KMS-11 (cell line): ENCODE data around the gene NPY4R.
"Not testable (repeated sequence)": the region's sequence is repeated elsewhere in the genome, so short reads cannot be mapped to it uniquely, and the experiment has no call there.

Experiments
- H2AFZ ChIP-seq: fragments of 200-600 bp; sonication (generic); 2 replicates; pipeline ENCODE4 v1.6.1; 2016; ENCODE audit warnings: antibody characterized with exemption, mixed run types, low read depth
- H3K27ac ChIP-seq: fragments of 200-600 bp; sonication (generic); 2 replicates; pipeline ENCODE4 v1.6.1; 2016; ENCODE audit warnings: mild to moderate bottlenecking, mixed run types
- H3K27me3 ChIP-seq: fragments of 200-600 bp; sonication (generic); 2 replicates; pipeline ENCODE4 v1.6.1; 2017; ENCODE audit warnings: mild to moderate bottlenecking, low read depth, mixed run types, moderate library complexity; ENCODE audit not compliant: insufficient read depth
- H3K36me3 ChIP-seq: fragments of 200-600 bp; sonication (generic); 2 replicates; pipeline ENCODE4 v1.6.1; 2017; ENCODE audit warnings: mild to moderate bottlenecking, mixed run types; ENCODE audit not compliant: insufficient read depth
- H3K4me1 ChIP-seq: fragments of 200-600 bp; sonication (generic); 2 replicates; pipeline ENCODE4 v1.6.1; 2016; ENCODE audit warnings: mild to moderate bottlenecking, low read depth, mixed run types; ENCODE audit not compliant: poor library complexity, severe bottlenecking
- H3K4me2 ChIP-seq: fragments of 200-600 bp; sonication (generic); 2 replicates; pipeline ENCODE4 v1.7.0; 2016; ENCODE audit warnings: mild to moderate bottlenecking, mixed run types
- H3K4me3 ChIP-seq: fragments of 200-600 bp; sonication (generic); IDR thresholded peaks from 2 replicates; pipeline ENCODE4 v1.6.1; 2017; ENCODE audit warnings: low read depth, low read length, mixed read lengths; ENCODE audit not compliant: insufficient read depth
- H3K79me2 ChIP-seq: fragments of 200-600 bp; sonication (generic); 2 replicates; pipeline ENCODE4 v1.6.1; 2016; ENCODE audit warnings: low read depth, mixed run types; ENCODE audit not compliant: insufficient read depth
- H3K9ac ChIP-seq: fragments of 200-600 bp; sonication (generic); 2 replicates; pipeline ENCODE4 v1.6.1; 2016; ENCODE audit warnings: mild to moderate bottlenecking, mixed run types
- H4K20me1 ChIP-seq: fragments of 200-600 bp; sonication (generic); 2 replicates; pipeline ENCODE4 v1.6.1; 2016; ENCODE audit warnings: mild to moderate bottlenecking, mixed run types; ENCODE audit not compliant: insufficient read depth
- TF ChIP-seq, protein P1 (sequence below): fragments of 200-600 bp; sonication (generic); conservative IDR thresholded peaks from 2 replicates; pipeline ENCODE4 v1.6.1; 2017; ENCODE audit warnings: low read depth, mild to moderate bottlenecking, antibody characterized with exemption, low read length, moderate library complexity, mixed read lengths

The NPY4R gene

GRCh38 chr10:46465765-46466164 lies at the start of gene NPY4R:
Gene NPY4R (minus strand): TSS chr10:46465958. CDS start chr10:46462635, 3,323 bp downstream.
- H4K20me1 ChIP-seq, H3K4me2 ChIP-seq, H2AFZ ChIP-seq, H3K79me2 ChIP-seq, H3K9ac ChIP-seq, H3K4me1 ChIP-seq, H3K27ac ChIP-seq, H3K36me3 ChIP-seq, H3K4me3 ChIP-seq, H3K27me3 ChIP-seq: not testable (repeated sequence)

DNA sequence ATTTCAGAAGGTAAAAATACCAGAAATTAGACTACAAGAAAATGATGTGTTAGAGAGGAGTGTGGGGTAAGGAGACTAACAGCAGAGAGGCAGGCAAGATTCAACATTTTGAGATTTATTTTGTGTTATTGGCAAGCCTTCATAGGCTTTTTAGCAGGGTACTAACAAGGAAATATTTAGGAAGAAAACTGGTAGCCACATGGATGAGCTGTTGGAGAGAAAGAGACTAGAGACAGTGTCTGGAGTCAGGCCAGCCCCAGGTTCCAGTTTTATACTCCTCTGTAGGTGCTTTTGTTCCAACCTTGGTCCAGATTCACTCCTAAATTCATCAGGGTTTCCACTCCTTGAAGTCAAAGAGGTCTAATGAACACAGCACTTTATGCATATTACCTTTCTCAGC lies 49.6 kb upstream of the NPY4R start:
- Histone ChIP-seq H3K27me3 (no peaks in the 10 kb centered on the region), H3K4me3 (no peak overlapping the region), H3K4me2 (no peak overlapping the region), H4K20me1 (no peaks in the 10 kb centered on the region), H3K79me2 (no peaks in the 10 kb centered on the region), H3K36me3 (no peaks in the 10 kb centered on the region), H3K9ac (no peak overlapping the region), H2AFZ (no peak overlapping the region), H3K27ac (no peak overlapping the region), H3K4me1 (no peaks in the 10 kb centered on the region)
- TF ChIP-seq, protein P1, sequence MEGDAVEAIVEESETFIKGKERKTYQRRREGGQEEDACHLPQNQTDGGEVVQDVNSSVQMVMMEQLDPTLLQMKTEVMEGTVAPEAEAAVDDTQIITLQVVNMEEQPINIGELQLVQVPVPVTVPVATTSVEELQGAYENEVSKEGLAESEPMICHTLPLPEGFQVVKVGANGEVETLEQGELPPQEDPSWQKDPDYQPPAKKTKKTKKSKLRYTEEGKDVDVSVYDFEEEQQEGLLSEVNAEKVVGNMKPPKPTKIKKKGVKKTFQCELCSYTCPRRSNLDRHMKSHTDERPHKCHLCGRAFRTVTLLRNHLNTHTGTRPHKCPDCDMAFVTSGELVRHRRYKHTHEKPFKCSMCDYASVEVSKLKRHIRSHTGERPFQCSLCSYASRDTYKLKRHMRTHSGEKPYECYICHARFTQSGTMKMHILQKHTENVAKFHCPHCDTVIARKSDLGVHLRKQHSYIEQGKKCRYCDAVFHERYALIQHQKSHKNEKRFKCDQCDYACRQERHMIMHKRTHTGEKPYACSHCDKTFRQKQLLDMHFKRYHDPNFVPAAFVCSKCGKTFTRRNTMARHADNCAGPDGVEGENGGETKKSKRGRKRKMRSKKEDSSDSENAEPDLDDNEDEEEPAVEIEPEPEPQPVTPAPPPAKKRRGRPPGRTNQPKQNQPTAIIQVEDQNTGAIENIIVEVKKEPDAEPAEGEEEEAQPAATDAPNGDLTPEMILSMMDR = no peak

- Histone ChIP-seq H3K79me2 (no peaks in the 10 kb centered on the region), H3K4me1 (no peaks in the 10 kb centered on the region), H2AFZ (no peak overlapping the region), H3K36me3 (no peaks in the 10 kb centered on the region), H3K4me2 (no peak overlapping the region), H3K27ac (no peak overlapping the region), H3K4me3 (no peak overlapping the region), H4K20me1 (no peaks in the 10 kb centered on the region), H3K9ac (no peak overlapping the region), H3K27me3 (no peaks in the 10 kb centered on the region)
- TF ChIP-seq, protein P1 = no peak
These were observed 49.1 kb upstream of the NPY4R start for GRCh38 chr10:46514899-46515298.

DNA sequence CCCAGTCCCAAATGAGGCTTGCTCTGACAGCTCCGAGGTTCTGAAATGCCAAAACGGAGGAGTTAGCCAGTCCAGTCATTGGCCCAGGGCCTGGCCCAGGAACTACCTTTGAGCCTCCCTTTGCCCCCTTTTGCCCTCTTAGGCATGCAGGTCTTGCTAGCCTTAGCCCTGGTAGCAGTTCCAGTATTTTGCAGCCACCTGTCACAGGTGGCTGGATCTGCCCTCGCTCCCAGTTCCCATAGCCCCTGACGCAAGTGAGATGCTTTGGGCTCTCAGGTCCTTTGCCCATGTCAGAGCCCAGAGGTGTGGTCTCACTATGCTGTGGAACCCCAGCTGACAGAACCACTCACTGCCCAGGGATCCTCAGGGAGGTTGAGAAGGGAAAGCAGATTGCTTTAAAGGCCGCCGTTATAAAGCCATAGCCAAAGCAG lies 48.7 kb upstream of the NPY4R start:
- H2AFZ ChIP-seq = no peak overlapping the region
- TF ChIP-seq, protein P1 = no peak
- no peak overlapping the region for H3K9ac ChIP-seq
- no peak overlapping the region for H3K4me3 ChIP-seq
- H3K27me3 ChIP-seq = no peaks in the 10 kb centered on the region
- no peaks in the 10 kb centered on the region for H3K36me3 ChIP-seq
- H3K27ac ChIP-seq = no peak overlapping the region
- no peaks in the 10 kb centered on the region for H4K20me1 ChIP-seq
- H3K79me2 ChIP-seq = no peaks in the 10 kb centered on the region
- H3K4me1 ChIP-seq = no peaks in the 10 kb centered on the region
- H3K4me2 ChIP-seq = no peak overlapping the region

DNA sequence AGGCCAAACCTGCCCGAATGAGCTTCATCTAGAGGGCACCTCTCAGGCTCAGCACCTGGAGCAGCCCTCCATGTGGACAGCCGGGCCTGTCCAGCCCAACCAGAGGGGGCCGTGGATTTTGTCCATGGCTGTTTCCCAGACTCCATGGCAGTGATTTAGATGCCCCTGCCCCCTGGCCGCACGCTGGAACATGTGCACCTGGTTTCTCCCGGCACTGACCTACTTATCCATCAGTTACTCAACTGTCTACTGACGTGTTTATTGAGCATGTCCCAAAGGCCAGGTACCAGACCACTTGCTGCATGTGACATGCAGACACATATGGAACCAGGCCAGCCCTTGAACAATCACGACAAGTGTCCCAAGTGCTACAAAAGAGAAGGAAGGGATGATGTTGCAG lies 47.6 kb upstream of the NPY4R start:
- not testable (repeated sequence) for H3K36me3 ChIP-seq, H3K4me1 ChIP-seq, H4K20me1 ChIP-seq, H3K27ac ChIP-seq, H3K79me2 ChIP-seq, H3K4me3 ChIP-seq, H3K9ac ChIP-seq, H2AFZ ChIP-seq, H3K27me3 ChIP-seq, H3K4me2 ChIP-seq

DNA sequence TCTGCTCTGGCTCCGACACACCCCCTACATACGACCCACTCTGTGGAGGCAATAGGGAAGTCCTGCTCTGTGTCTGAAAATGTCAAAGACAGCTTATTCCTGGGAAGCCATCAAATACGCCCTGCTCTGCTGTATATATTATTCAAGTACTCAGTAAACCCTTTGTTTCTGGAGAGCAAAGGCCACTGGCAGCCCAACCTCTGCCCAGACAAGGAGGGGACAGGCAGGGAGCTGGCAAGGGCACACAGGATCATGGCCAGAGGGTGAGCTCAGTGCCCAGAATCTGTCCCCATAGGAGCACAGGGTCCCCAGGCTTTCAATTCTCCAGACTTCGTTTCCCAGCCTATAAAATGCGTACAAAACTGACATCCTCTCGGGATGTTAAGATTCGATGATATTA lies 47.0 kb upstream of the NPY4R start:
- H3K27ac ChIP-seq, H3K9ac ChIP-seq, H4K20me1 ChIP-seq, H3K36me3 ChIP-seq, H3K79me2 ChIP-seq, H3K4me2 ChIP-seq, H3K27me3 ChIP-seq, H3K4me1 ChIP-seq, H3K4me3 ChIP-seq, H2AFZ ChIP-seq: not testable (repeated sequence)

- not testable (repeated sequence) for H3K4me1 ChIP-seq, H2AFZ ChIP-seq, H4K20me1 ChIP-seq, H3K36me3 ChIP-seq, H3K4me3 ChIP-seq, H3K79me2 ChIP-seq, H3K4me2 ChIP-seq, H3K27ac ChIP-seq, H3K9ac ChIP-seq, H3K27me3 ChIP-seq
These were observed 46.2 kb upstream of the NPY4R start for GRCh38 chr10:46512002-46512401.

GRCh38 chr10:46499990-46500389 lies 34.2 kb upstream of the NPY4R start:
- H2AFZ ChIP-seq, H3K36me3 ChIP-seq, H3K4me1 ChIP-seq, H3K79me2 ChIP-seq, H3K27me3 ChIP-seq, H4K20me1 ChIP-seq, H3K9ac ChIP-seq, H3K27ac ChIP-seq, H3K4me3 ChIP-seq, H3K4me2 ChIP-seq: not testable (repeated sequence)
